NOMO-1 (cell line): ENCODE measurements around the gene IGFL4.

Source experiments
- DNase-seq, 2 experiments: peaks; one replicate each; lab custom pipeline; 2025; ENCODE audit not compliant: unreplicated experiment in 2 of 2; lab: John Stamatoyannopoulos, UW

Gene IGFL4

GRCh38 chr19:46040952-46041500, at the start of gene IGFL4:
Gene IGFL4, minus strand, starts transcription at chr19:46041002. Its CDS starts 40 bp downstream, at chr19:46040962.
- DNase-seq = no peak

- no peak for DNase-seq
These were observed 49.6 kb upstream of the IGFL4 start for GRCh38 chr19:46090444-46090843.

- DNase-seq = no peak
These were observed 48.6 kb upstream of the IGFL4 start for GRCh38 chr19:46089432-46089831.

GRCh38 chr19:46088101-46088500, 47.3 kb upstream of the IGFL4 start:
- DNase-seq = no peak

GRCh38 chr19:46085888-46086287, 45.1 kb upstream of the IGFL4 start:
- DNase-seq = no peak

- no peak for DNase-seq
These were observed 41.9 kb upstream of the IGFL4 start for GRCh38 chr19:46082728-46083050.

GRCh38 chr19:46081928-46082727, 41.3 kb upstream of the IGFL4 start:
- DNase-seq = peak; percentile 10 to 32

GRCh38 chr19:46080561-46080960, 39.8 kb upstream of the IGFL4 start:
- no peak for DNase-seq

- no peak for DNase-seq
These were observed 38.8 kb upstream of the IGFL4 start for GRCh38 chr19:46079576-46079975.

- peak in 1 of 2 experiments; percentile 7 for DNase-seq
These were observed 38.0 kb upstream of the IGFL4 start for GRCh38 chr19:46078573-46079332.

GRCh38 chr19:46077815-46078167, 37.0 kb upstream of the IGFL4 start:
- no peak for DNase-seq

GRCh38 chr19:46076951-46077814, 36.4 kb upstream of the IGFL4 start:
- peak; percentile 69 to 72 for DNase-seq

- DNase-seq = peak in 1 of 2 experiments; percentile 12
These were observed 35.5 kb upstream of the IGFL4 start for GRCh38 chr19:46076031-46076880.

- peak in 1 of 2 experiments; percentile 51 for DNase-seq
These were observed 32.6 kb upstream of the IGFL4 start for GRCh38 chr19:46073268-46073922.

GRCh38 chr19:46069806-46070341, 29.1 kb upstream of the IGFL4 start:
- no peak for DNase-seq

- DNase-seq = peak; percentile 79 to 84
These were observed 27.8 kb upstream of the IGFL4 start for GRCh38 chr19:46068345-46069258.

- no peak for DNase-seq
These were observed 26.9 kb upstream of the IGFL4 start for GRCh38 chr19:46067691-46068090.

- no peak for DNase-seq
These were observed 25.7 kb upstream of the IGFL4 start for GRCh38 chr19:46066471-46066870.
